ENCODE data around the gene CAPN15.

The CAPN15 gene

GRCh38 chr16:525123-525519 lies 2.4 kb upstream of the CAPN15 start:
- DNase-seq (ENCODE audit: low read depth in 2 of 3, low spot score in 2 of 3): no peak

GRCh38 chr16:525520-526180 lies 1.9 kb upstream of the CAPN15 start:
- DNase-seq (ENCODE audit: low read depth in 2 of 3, low spot score in 2 of 3): peak; percentile 50 to 57 (median 54)

GRCh38 chr16:526181-527014 lies 1.1 kb upstream of the CAPN15 start:
- peak in 2 of 3 experiments; percentile 15 to 29 for DNase-seq (ENCODE audit: low read depth in 2 of 3, low spot score in 2 of 3)

- DNase-seq (ENCODE audit: low read depth in 2 of 3, low spot score in 2 of 3): peak; percentile 18 to 23 (median 20)
Measured at GRCh38 chr16:528111-529011, 849 bp downstream of the CAPN15 start.

- no peak for DNase-seq (ENCODE audit: low read depth in 2 of 3, low spot score in 2 of 3)
Measured at GRCh38 chr16:529012-529575, 1.6 kb downstream of the CAPN15 start.

GRCh38 chr16:530111-530817 lies 2.8 kb downstream of the CAPN15 start:
- DNase-seq (ENCODE audit: low read depth in 2 of 3, low spot score in 2 of 3): no peak

- DNase-seq (ENCODE audit: low read depth in 2 of 3, low spot score in 2 of 3): no peak
Measured at GRCh38 chr16:531494-532125, 4.1 kb downstream of the CAPN15 start.

GRCh38 chr16:533391-534123 lies 6.0 kb downstream of the CAPN15 start:
- no peak for DNase-seq (ENCODE audit: low read depth in 2 of 3, low spot score in 2 of 3)

- no peak for DNase-seq (ENCODE audit: low read depth in 2 of 3, low spot score in 2 of 3)
Measured at GRCh38 chr16:534135-534534, 6.6 kb downstream of the CAPN15 start.

GRCh38 chr16:534856-535445 lies 7.4 kb downstream of the CAPN15 start:
- no peak for DNase-seq (ENCODE audit: low read depth in 2 of 3, low spot score in 2 of 3)

- DNase-seq (ENCODE audit: low read depth in 2 of 3, low spot score in 2 of 3): no peak
Measured at GRCh38 chr16:535446-536405, 8.2 kb downstream of the CAPN15 start.

- no peak for DNase-seq (ENCODE audit: low read depth in 2 of 3, low spot score in 2 of 3)
Measured at GRCh38 chr16:536746-537145, 9.2 kb downstream of the CAPN15 start.

- no peak for DNase-seq (ENCODE audit: low read depth in 2 of 3, low spot score in 2 of 3)
Measured at GRCh38 chr16:537415-538335, 10.2 kb downstream of the CAPN15 start.

GRCh38 chr16:539901-540530 lies 12.5 kb downstream of the CAPN15 start:
- no peak for DNase-seq (ENCODE audit: low read depth in 2 of 3, low spot score in 2 of 3)

GRCh38 chr16:540645-541340 lies 13.3 kb downstream of the CAPN15 start:
- no peak for DNase-seq (ENCODE audit: low read depth in 2 of 3, low spot score in 2 of 3)

Measured in activated CD8-positive, alpha-beta memory T cell treated with anti-CD3 and anti-CD28 coated beads for 48 hours (primary cell).